KMS-11 (cell line): ENCODE data around the gene TTC21A.

Source experiments
- H2AFZ ChIP-seq: fragments of 200-600 bp; sonication (generic); 2 replicates; pipeline ENCODE4 v1.6.1; 2016; ENCODE audit warnings: antibody characterized with exemption, mixed run types, low read depth
- H3K27ac ChIP-seq: fragments of 200-600 bp; sonication (generic); 2 replicates; pipeline ENCODE4 v1.6.1; 2016; ENCODE audit warnings: mild to moderate bottlenecking, mixed run types
- H3K27me3 ChIP-seq: fragments of 200-600 bp; sonication (generic); 2 replicates; pipeline ENCODE4 v1.6.1; 2017; ENCODE audit warnings: mild to moderate bottlenecking, low read depth, mixed run types, moderate library complexity; ENCODE audit not compliant: insufficient read depth
- H3K36me3 ChIP-seq: fragments of 200-600 bp; sonication (generic); 2 replicates; pipeline ENCODE4 v1.6.1; 2017; ENCODE audit warnings: mild to moderate bottlenecking, mixed run types; ENCODE audit not compliant: insufficient read depth
- H3K4me1 ChIP-seq: fragments of 200-600 bp; sonication (generic); 2 replicates; pipeline ENCODE4 v1.6.1; 2016; ENCODE audit warnings: mild to moderate bottlenecking, low read depth, mixed run types; ENCODE audit not compliant: poor library complexity, severe bottlenecking
- H3K4me2 ChIP-seq: fragments of 200-600 bp; sonication (generic); 2 replicates; pipeline ENCODE4 v1.7.0; 2016; ENCODE audit warnings: mild to moderate bottlenecking, mixed run types
- H3K4me3 ChIP-seq: fragments of 200-600 bp; sonication (generic); IDR thresholded peaks from 2 replicates; pipeline ENCODE4 v1.6.1; 2017; ENCODE audit warnings: low read depth, low read length, mixed read lengths; ENCODE audit not compliant: insufficient read depth
- H3K79me2 ChIP-seq: fragments of 200-600 bp; sonication (generic); 2 replicates; pipeline ENCODE4 v1.6.1; 2016; ENCODE audit warnings: low read depth, mixed run types; ENCODE audit not compliant: insufficient read depth
- H3K9ac ChIP-seq: fragments of 200-600 bp; sonication (generic); 2 replicates; pipeline ENCODE4 v1.6.1; 2016; ENCODE audit warnings: mild to moderate bottlenecking, mixed run types
- H4K20me1 ChIP-seq: fragments of 200-600 bp; sonication (generic); 2 replicates; pipeline ENCODE4 v1.6.1; 2016; ENCODE audit warnings: mild to moderate bottlenecking, mixed run types; ENCODE audit not compliant: insufficient read depth
- CTCF ChIP-seq: fragments of 200-600 bp; sonication (generic); conservative IDR thresholded peaks from 2 replicates; pipeline ENCODE4 v1.6.1; 2017; ENCODE audit warnings: low read depth, mild to moderate bottlenecking, antibody characterized with exemption, low read length, moderate library complexity, mixed read lengths

The TTC21A gene

GRCh38 chr3:39142067-39142466 lies 34.6 kb downstream of the TTC21A start:
- no peaks in the 10 kb centered on the region for H3K4me1 ChIP-seq

GRCh38 chr3:39143051-39143885 lies 35.8 kb downstream of the TTC21A start:
- Histone ChIP-seq H3K4me1 (peaks cover 10% of the 10 kb centered on the region), H3K27ac (no peak overlapping the region), H2AFZ (no peak overlapping the region), H3K27me3 (no peaks in the 10 kb centered on the region), H3K79me2 (no peaks in the 10 kb centered on the region), H3K36me3 (no peaks in the 10 kb centered on the region), H4K20me1 (no peaks in the 10 kb centered on the region), H3K4me2 (no peak overlapping the region), H3K9ac (no peak overlapping the region), H3K4me3 (no peak overlapping the region)
- no peak for TF ChIP-seq CTCF

More at GRCh38 chr3:39142067-39142466, 34.6 kb downstream of the TTC21A start:
- no peak overlapping the region for H3K27ac ChIP-seq
- H2AFZ ChIP-seq = no peak overlapping the region
- no peaks in the 10 kb centered on the region for H3K36me3 ChIP-seq
- TF ChIP-seq CTCF = no peak
- no peaks in the 10 kb centered on the region for H4K20me1 ChIP-seq
- H3K4me2 ChIP-seq = no peak overlapping the region
- no peak overlapping the region for H3K9ac ChIP-seq
- no peak overlapping the region for H3K4me3 ChIP-seq
- no peaks in the 10 kb centered on the region for H3K79me2 ChIP-seq
- H3K27me3 ChIP-seq = no peaks in the 10 kb centered on the region

GRCh38 chr3:39144095-39144747 lies 36.7 kb downstream of the TTC21A start:
- TF ChIP-seq CTCF = no peak
- no peak overlapping the region for H3K4me3 ChIP-seq
- H3K9ac ChIP-seq = no peak overlapping the region
- no peak overlapping the region for H3K27ac ChIP-seq
- no peaks in the 10 kb centered on the region for H4K20me1 ChIP-seq
- H3K4me2 ChIP-seq = no peak overlapping the region
- H3K36me3 ChIP-seq = no peaks in the 10 kb centered on the region
- no peaks in the 10 kb centered on the region for H3K79me2 ChIP-seq
- H3K27me3 ChIP-seq = no peaks in the 10 kb centered on the region
- H2AFZ ChIP-seq = no peak overlapping the region
- peaks cover 19% of the 10 kb centered on the region for H3K4me1 ChIP-seq

- H3K4me2 ChIP-seq = no peak overlapping the region
- H3K36me3 ChIP-seq = no peaks in the 10 kb centered on the region
- H3K79me2 ChIP-seq = no peaks in the 10 kb centered on the region
- H3K4me1 ChIP-seq = peaks cover 20% of the 10 kb centered on the region
- H3K9ac ChIP-seq = no peak overlapping the region
- H4K20me1 ChIP-seq = no peaks in the 10 kb centered on the region
- TF ChIP-seq CTCF = no peak
- H2AFZ ChIP-seq = no peak overlapping the region
- H3K4me3 ChIP-seq = no peak overlapping the region
- no peaks in the 10 kb centered on the region for H3K27me3 ChIP-seq
- no peak overlapping the region for H3K27ac ChIP-seq
Measured at GRCh38 chr3:39144748-39145380, 37.4 kb downstream of the TTC21A start.
